ENCODE measurements around the gene C1QTNF12.

- TF ChIP-seq, protein P1, sequence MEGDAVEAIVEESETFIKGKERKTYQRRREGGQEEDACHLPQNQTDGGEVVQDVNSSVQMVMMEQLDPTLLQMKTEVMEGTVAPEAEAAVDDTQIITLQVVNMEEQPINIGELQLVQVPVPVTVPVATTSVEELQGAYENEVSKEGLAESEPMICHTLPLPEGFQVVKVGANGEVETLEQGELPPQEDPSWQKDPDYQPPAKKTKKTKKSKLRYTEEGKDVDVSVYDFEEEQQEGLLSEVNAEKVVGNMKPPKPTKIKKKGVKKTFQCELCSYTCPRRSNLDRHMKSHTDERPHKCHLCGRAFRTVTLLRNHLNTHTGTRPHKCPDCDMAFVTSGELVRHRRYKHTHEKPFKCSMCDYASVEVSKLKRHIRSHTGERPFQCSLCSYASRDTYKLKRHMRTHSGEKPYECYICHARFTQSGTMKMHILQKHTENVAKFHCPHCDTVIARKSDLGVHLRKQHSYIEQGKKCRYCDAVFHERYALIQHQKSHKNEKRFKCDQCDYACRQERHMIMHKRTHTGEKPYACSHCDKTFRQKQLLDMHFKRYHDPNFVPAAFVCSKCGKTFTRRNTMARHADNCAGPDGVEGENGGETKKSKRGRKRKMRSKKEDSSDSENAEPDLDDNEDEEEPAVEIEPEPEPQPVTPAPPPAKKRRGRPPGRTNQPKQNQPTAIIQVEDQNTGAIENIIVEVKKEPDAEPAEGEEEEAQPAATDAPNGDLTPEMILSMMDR (conservative IDR thresholded peaks at IDR 0.05) = no peak
- TF ChIP-seq ZFX (IDR thresholded peaks at IDR 0.05) = no peak
Measured at GRCh38 chr1:1268284-1268682, 21.8 kb upstream of the C1QTNF12 start.

All from C4-2B (cell line).